Spleen (tissue), 7 donors: Measurements from ENCODE around the gene LSAMP.

ENCODE experiments used
- POLR2A ChIP-seq, 3 donors: fragments of 450-650 bp; IDR thresholded peaks; one replicate each; pipeline ENCODE4 v1.5.1; 2017; ENCODE audit warnings: antibody characterized with exemption in 3 of 3, mild to moderate bottlenecking in 1 of 3
- TF ChIP-seq, protein P1 (sequence below), 11 experiments: fragments of 200-600 bp in 7 of 11; fragments of 450-650 bp in 4 of 11; sonication (generic) in 4 of 11; IDR thresholded peaks in 8 of 11; conservative IDR thresholded peaks in 3 of 11; 1 replicate in 7 of 11; 2 replicates in 4 of 11; pipeline versions ENCODE4 v1.4.0 to v1.8.0; 2016 to 2021; ENCODE audit warnings: antibody characterized with exemption in 11 of 11, inconsistent platforms in 4 of 11, mild to moderate bottlenecking in 1 of 11
- donor health status: DM: no; HTN: no; CAD: no; lungs with moderate emphysema.
- donor health status: DM: no; HTN: no; CAD: no.
- donor health status: DM: no; HTN: no; CAD: no.

DNA sequence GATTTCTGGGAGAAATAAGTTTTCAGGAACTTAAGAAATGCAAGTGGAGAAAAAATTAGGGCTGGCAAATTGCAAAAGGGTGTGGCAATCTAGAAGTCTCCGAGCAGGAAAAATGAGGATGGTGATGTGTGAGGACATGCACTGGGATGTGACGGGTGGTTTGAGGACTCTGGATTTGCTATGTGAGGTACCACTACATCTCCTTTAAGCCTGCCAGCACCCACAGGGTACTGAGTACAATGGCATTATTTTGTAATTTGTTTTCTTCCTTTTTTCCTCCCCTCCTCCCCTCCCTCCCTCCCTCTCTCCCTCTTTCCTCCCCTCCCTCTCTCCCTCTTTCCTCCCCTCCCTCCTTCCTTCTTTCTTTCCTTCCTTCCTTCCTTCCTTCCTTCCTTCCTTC is 584.5 kb downstream of the LSAMP start:
- TF ChIP-seq, protein P1, sequence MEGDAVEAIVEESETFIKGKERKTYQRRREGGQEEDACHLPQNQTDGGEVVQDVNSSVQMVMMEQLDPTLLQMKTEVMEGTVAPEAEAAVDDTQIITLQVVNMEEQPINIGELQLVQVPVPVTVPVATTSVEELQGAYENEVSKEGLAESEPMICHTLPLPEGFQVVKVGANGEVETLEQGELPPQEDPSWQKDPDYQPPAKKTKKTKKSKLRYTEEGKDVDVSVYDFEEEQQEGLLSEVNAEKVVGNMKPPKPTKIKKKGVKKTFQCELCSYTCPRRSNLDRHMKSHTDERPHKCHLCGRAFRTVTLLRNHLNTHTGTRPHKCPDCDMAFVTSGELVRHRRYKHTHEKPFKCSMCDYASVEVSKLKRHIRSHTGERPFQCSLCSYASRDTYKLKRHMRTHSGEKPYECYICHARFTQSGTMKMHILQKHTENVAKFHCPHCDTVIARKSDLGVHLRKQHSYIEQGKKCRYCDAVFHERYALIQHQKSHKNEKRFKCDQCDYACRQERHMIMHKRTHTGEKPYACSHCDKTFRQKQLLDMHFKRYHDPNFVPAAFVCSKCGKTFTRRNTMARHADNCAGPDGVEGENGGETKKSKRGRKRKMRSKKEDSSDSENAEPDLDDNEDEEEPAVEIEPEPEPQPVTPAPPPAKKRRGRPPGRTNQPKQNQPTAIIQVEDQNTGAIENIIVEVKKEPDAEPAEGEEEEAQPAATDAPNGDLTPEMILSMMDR (IDR thresholded peaks at IDR 0.05 in 8 of 11, conservative IDR thresholded peaks at IDR 0.05 in 3 of 11) = no peak
- TF ChIP-seq POLR2A (IDR thresholded peaks at IDR 0.05) = no peak
